Measurements from ENCODE around the gene GGCT.

- TF ChIP-seq POLR2AphosphoS5 (IDR thresholded peaks at IDR 0.05; ENCODE audit: low read depth, low read length) (no peak), POLR2A (IDR thresholded peaks at IDR 0.05; ENCODE audit: low read depth, low read length) (no peak), TAF1 (IDR thresholded peaks at IDR 0.05; ENCODE audit: borderline replicate concordance, low read depth, low read length) (no peak)
These were observed 36.6 kb downstream of the GGCT start for GRCh38 chr7:30468041-30468440.

Measured in GM12892 (cell line).